ENCODE data around the gene MARF1. TPM values are rescaled to one million over a fixed set of nuclear protein-coding genes. Genes with fewer than 3 reads are reported as not detected.
A peak's percentile ranks its signal among the peaks of the same experiment; 100 is the strongest.

Gene MARF1
- total and polyA plus RNA-seq, 9 of the 15 experiments (the other 6 are each of a cell fraction or from before 2014, with no cell fraction given): 4.7 to 33.2 (median 11.7) TPM

GRCh38 chr16:15574614-15574948 is 68.4 kb downstream of the MARF1 start:
- no TSS peak for BruUV-seq (replicated peaks)
- TF ChIP-seq RREB1 (CRISPR knock-in tag; IDR thresholded peaks at IDR 0.05): 0 out of 2 replicates have a peak, but pooled peaks have one; percentile 11
- no peak for TF ChIP-seq ARID3B (CRISPR knock-in tag; IDR thresholded peaks at IDR 0.05; ENCODE audit: borderline replicate concordance)
- TF ChIP-seq SAFB2 (IDR thresholded peaks at IDR 0.05; ENCODE audit: borderline replicate concordance, low read depth, low read length, severe bottlenecking): no peak
- no peak for TF ChIP-seq SUPT5H (IDR thresholded peaks at IDR 0.05)
- no peak for TF ChIP-seq ZNF77 (CRISPR knock-in tag; IDR thresholded peaks at IDR 0.05)
- TF ChIP-seq MIER1 (IDR thresholded peaks at IDR 0.05; ENCODE audit: low read depth): no peak
- TF ChIP-seq GTF2A2 (tag; IDR thresholded peaks at IDR 0.05): peak; percentile 77; the same call in 1 of the 2 replicates

More at GRCh38 chr16:15574614-15574948, 68.4 kb downstream of the MARF1 start:
- 79% methylated on average over 10 of the region's 10 CpGs for WGBS (ENCODE audit: insufficient coverage, low coverage, missing lambda C conversion rate)
- no peak overlapping the region for H3K4me3 ChIP-seq
- peak overlapping the region; percentile 81; the same call in 1 of the 2 replicates for H3K4me2 ChIP-seq (ENCODE audit: insufficient read depth, low read length)
- no peaks in the 10 kb centered on the region for H4K20me1 ChIP-seq (replicated peaks; ENCODE audit: control insufficient read depth, insufficient read depth, low read length)
- H3K9me3 ChIP-seq (replicated peaks; ENCODE audit: control insufficient read depth, insufficient read depth, low read depth, low read length): peaks cover 5% of the 10 kb centered on the region
- H3K27ac ChIP-seq (ENCODE audit: extremely low read depth, low read depth, low read length): peak overlapping the region; percentile 91
- ATAC-seq (no peak), FAIRE-seq (no peak), DNase-seq (ENCODE audit: extremely low read depth in 1 of 4, low spot score in 3 of 4) (no peak)
- no peaks in the 10 kb centered on the region; a peak in 1 of 5 replicates for H3K27me3 ChIP-seq (ENCODE audit: control insufficient read depth in 2 of 2, insufficient read depth in 2 of 2, low read length in 2 of 2)
- peak overlapping the region in 1 of 2 experiments; percentile 69; a peak in 2 of 4 replicates for H3K9ac ChIP-seq (ENCODE audit: insufficient read depth in 1 of 2, low read depth in 2 of 2, low read length in 2 of 2)
- peaks cover 26 to 52% of the 10 kb centered on the region in 2 experiments for H3K4me1 ChIP-seq (replicated peaks in 1 of 2; ENCODE audit: control insufficient read depth in 2 of 2, insufficient read depth in 2 of 2, low read length in 2 of 2)
- CTCF ChIA-PET (ENCODE audit: low intra/inter-chr PET ratio): no interaction called here
- H3K36me3 ChIP-seq (ENCODE audit: control insufficient read depth, insufficient read depth, low read length): peaks cover 8% of the 10 kb centered on the region; the same call in 2 of the 3 replicates
- POLR2A ChIA-PET: interaction anchor here (0.6 to 1.2 kb wide), 3 partner anchors 16 to 186 kb away, joined by 3 to 6 read pairs (median 4); no protein-coding TSS in a partner anchor
- intact Hi-C loops (cut with micrococcal nuclease) (loop anchor here (10.0 kb wide), 1 partner anchor 70 kb away; the partner anchor contains the start of gene MARF1), in situ Hi-C loops (cut with MboI) (no loop called here)
- H3K79me2 ChIP-seq (ENCODE audit: control insufficient read depth, insufficient read depth, low read length): peaks cover 23% of the 10 kb centered on the region; the same call in 2 of the 3 replicates
- H3K9me1 ChIP-seq (ENCODE audit: control insufficient read depth, insufficient read depth, low read length): no peaks in the 10 kb centered on the region
- H2AFZ ChIP-seq (ENCODE audit: low read depth, low read length): peak overlapping the region; percentile 97
